NCI-H226 (cell line): Measurements from ENCODE around the gene AJUBA.
"Not testable (repeated sequence)": the region's sequence is repeated elsewhere in the genome, so short reads cannot be mapped to it uniquely, and the experiment has no call there.

Source experiments
- DNase-seq: peaks from one replicate; pipeline ENCODE4 v3.0.0-alpha.2; 2015

Gene AJUBA

GRCh38 chr14:22978981-22979671 lies 3.2 kb downstream of the AJUBA start:
- peak; percentile 59 for DNase-seq

GRCh38 chr14:22978487-22978837 lies 3.9 kb downstream of the AJUBA start:
- peak; percentile 31 for DNase-seq

DNA sequence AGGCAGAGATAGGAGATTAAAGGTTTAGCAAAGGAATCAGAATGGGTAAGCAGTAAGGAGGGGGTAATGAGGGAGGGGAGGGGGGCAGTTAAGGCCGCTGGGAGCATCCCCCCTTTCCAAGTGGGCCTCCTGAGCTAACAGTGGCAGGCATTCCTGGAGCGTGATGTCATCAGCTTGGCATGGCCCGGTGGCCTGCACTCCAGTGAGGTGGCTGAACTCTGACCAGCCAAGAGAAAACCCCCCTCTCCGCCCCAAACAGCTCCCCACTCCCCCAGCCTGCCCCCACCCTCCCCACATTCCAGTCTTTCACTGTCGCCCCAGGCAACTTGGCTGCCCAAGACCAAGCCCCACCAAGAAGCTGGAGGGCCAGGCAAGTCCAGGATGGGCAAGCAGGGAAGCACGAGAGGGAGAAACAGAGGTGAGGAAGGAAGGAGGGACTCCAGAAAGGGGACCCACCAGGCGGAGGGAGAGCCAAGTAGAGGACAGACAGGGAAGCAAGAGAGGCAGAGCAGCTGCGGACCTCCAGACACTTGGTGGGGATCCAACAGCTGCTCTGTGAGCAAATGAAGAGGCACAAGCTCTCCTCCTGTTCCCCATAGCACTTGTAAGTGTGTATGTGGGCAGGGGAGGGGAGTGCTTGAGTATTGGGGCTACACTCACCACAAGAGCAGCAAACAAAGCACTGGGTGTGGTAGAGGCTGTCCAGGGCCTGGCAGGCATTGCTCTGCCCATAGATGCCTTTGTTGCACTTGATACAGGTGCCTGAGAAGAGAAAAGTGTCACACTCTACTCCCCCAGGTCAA lies 4.5 kb downstream of the AJUBA start:
- peak; percentile 98 for DNase-seq

- DNase-seq: no peak
These were observed 5.0 kb downstream of the AJUBA start for GRCh38 chr14:22977434-22977683.

GRCh38 chr14:22976620-22977433 lies 5.5 kb downstream of the AJUBA start:
- DNase-seq: peak; percentile 42

GRCh38 chr14:22974530-22975313 lies 7.6 kb downstream of the AJUBA start:
- no peak for DNase-seq

DNA sequence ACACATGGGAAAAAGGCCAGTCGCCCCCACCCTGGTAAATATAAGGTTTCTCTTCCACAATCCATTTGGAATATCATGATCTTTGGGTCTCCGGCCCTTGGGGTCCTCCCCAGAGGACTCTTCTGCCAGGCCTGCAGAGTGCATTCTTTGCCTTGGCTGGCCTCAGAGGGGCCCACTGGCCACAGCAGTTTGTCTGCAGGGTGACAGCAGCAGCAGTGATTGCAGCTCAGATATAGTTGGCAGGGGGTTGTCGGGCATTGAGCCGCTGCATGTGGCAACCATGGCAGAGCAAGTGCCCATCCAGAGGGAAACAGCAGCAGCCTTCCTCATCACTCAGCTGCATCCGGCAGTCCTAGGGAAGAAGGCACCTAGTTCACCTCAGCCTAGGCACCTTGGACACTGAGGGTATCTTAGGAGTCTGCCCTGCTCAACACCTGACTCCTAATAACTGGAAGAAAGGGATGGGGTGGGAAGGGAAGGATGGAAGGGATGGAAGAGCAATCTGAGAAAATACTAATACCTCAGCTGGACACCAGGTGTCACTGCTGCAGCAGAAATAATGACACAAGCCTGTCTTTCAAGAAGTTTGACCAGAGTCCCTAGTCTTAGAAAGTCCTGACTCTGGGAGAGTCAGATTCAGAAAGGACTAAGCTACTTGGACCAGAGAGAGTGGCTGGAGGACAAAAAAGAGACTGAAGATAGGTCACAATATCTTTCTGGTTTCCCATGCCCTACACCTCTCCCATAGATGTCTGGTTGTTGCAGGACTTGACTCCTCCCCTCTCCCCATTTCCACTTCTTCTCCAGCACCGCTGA lies 8.9 kb downstream of the AJUBA start:
- DNase-seq: no peak

DNA sequence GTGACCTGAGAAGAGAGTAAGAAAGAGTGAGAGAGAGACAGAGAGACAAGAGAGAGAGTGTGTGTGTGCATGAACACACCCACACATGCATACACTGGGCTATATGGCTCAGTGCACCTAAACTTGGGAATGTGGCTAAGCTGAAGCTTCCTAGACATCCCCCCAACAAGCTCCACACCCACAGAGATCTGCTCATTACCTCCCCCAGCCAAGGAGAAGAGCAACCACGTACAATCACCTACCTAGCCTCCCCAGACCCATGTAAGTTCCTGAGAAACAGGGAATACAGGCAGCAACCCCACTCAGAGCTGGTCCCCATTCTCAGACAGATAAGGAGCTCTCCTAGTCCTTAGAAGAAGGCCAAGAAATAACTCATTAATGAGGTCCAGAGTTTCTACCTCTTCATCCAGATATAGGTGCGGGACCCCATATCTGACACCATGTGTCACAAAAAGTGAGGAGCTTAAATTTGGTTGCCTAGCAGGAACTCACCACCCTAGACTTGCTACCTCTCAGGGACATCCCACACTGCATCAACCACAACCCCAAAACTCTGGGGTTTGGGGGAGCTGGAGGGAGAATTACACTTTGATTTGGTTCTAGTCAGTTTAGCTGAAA lies 9.9 kb downstream of the AJUBA start:
- DNase-seq: no peak

DNA sequence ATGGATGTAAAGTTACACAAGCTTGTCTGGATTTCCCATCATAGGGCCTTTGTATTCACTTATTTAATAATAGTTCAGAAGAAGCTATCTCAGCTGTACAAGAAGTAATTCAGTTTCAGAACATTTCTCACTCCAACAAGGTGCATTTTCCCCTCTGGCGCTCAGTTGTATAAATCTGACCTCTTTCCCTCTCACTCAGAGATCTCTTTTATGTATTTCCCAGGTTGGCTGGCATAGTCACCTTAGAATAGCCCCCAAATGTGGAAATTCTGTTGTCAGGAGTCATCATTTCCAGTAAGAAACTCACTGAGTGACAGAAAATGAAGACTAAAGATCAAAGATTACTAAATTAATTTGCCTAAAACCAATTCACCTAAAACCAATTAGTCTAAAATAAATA lies 11.2 kb downstream of the AJUBA start:
- no peak for DNase-seq

- DNase-seq: no peak
These were observed 15.5 kb downstream of the AJUBA start for GRCh38 chr14:22966783-22967269.

- DNase-seq: not testable (repeated sequence)
These were observed 16.2 kb downstream of the AJUBA start for GRCh38 chr14:22965916-22966782.

DNA sequence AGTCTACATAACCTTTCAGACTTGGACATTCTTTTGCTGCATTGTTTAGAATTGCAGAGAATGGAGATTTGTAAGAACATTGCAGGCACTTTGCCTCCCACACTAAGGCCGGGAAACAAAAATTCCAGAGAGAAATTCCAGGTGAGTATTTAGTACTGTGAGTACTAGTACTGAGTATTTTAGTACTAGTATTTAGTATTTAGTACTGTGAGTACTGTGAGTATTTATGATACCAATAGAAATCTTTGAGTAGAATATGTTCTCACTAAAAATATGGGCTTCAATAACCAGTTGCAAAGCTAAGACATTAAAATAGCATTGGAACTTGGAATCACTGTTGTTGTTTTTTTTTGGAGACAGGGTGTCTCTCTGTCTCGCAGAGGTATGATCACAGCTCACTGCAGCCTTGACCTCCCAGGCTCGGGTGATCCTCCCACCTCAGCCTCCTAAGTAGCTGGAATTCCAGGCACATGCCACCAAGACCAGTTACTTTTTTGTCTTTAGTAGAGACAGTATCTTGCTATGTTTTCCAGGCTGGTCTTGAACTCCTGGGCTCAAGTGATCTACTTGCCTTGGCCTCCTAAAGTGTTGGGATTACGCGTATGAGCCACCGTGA lies 20.2 kb downstream of the AJUBA start:
- no peak for DNase-seq

GRCh38 chr14:22955702-22956569 lies 26.4 kb downstream of the AJUBA start:
- no peak for DNase-seq

GRCh38 chr14:22952418-22952817 lies 29.9 kb downstream of the AJUBA start:
- no peak for DNase-seq

DNA sequence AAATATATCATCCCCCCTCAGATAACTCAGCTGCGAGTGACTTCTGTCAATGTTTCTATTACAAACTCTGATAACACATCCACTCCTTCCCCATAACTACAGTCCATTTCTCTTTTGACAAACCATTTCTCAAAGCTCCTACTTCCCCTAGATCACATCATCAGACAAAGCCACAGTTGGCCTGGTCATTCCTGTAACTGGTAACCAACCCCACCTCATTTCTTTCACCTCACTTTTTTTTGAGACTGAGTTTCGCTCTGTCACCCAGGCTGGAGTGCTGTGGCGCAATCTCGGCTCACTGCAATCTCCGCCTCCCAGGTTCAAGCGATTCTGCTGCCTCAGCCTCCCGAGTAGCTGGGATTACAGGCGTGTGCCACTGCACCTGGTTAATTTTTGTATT lies 30.6 kb downstream of the AJUBA start:
- DNase-seq: not testable (repeated sequence)

- no peak for DNase-seq
These were observed 36.7 kb downstream of the AJUBA start for GRCh38 chr14:22945642-22946041.

GRCh38 chr14:22939684-22940083 lies 42.7 kb downstream of the AJUBA start:
- DNase-seq: no peak

DNA sequence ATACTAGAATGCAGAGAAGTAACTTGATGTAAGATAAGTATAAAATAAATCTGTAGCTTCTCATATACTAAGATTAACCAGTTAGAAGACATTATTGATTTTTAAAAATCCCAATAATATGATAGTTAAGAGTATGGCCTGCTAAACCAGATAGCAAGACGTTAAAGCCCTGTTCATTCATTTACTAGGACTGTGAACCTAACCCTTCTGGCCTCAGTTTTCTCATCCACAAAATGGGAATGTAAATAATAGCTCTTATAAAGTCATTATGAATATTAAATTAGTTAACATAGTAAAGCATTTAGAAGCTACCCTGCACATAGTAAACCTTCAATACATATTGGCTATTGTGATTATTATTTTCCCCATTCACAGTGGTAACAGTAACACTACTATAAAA lies 47.2 kb downstream of the AJUBA start:
- no peak for DNase-seq

DNA sequence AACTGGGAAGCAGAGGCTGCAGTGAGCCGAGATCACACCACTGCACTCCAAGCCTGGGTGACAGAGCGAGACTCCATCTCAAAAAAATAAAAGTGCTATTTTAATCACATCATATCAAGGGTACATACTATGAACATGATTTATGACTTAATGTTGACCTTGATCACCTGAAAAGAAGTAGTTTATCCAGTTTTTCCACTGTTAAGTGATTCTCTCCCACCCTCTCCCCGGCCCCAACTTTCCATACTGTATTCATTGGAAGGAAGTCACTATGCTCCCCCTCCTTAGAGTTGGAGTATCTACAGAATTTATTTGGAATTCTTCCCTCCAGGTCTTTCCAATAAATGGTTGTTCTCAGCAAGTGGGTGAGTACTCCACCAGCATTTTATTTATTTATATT lies 50.2 kb downstream of the AJUBA start:
- DNase-seq: no peak
